Liver (tissue), 3 donors: ENCODE measurements around the gene MBNL2.

Experiments used
- EGR1 ChIP-seq, 2 donors: IDR thresholded peaks; 2 replicates each; pipeline ENCODE4 v1.6.1; 2016 to 2018; ENCODE audit warnings: antibody characterized with exemption in 2 of 2, low read depth in 2 of 2
- HNF4G ChIP-seq: IDR thresholded peaks from 2 replicates; pipeline ENCODE4 v1.6.1; 2016; ENCODE audit warnings: antibody characterized with exemption
- SP1 ChIP-seq: IDR thresholded peaks from 2 replicates; pipeline ENCODE4 v1.6.1; 2018; ENCODE audit warnings: antibody characterized with exemption, mild to moderate bottlenecking
- TF ChIP-seq, protein P1 (sequence below): fragments of 150-350 bp; IDR thresholded peaks from 2 replicates; pipeline ENCODE4 v1.5.1; 2017; ENCODE audit warnings: improper control_type of control experiment, low read depth, low read length; ENCODE audit not compliant: missing input control
- TF ChIP-seq, protein P2 (sequence below): IDR thresholded peaks from 2 replicates; pipeline ENCODE4 v1.6.1; 2016; ENCODE audit warnings: antibody characterized with exemption
- TF ChIP-seq, protein P3 (sequence below): IDR thresholded peaks from 2 replicates; pipeline ENCODE4 v1.6.1; 2016; ENCODE audit warnings: antibody characterized with exemption
- donor health status: healthy.
- donor health status: healthy.

DNA sequence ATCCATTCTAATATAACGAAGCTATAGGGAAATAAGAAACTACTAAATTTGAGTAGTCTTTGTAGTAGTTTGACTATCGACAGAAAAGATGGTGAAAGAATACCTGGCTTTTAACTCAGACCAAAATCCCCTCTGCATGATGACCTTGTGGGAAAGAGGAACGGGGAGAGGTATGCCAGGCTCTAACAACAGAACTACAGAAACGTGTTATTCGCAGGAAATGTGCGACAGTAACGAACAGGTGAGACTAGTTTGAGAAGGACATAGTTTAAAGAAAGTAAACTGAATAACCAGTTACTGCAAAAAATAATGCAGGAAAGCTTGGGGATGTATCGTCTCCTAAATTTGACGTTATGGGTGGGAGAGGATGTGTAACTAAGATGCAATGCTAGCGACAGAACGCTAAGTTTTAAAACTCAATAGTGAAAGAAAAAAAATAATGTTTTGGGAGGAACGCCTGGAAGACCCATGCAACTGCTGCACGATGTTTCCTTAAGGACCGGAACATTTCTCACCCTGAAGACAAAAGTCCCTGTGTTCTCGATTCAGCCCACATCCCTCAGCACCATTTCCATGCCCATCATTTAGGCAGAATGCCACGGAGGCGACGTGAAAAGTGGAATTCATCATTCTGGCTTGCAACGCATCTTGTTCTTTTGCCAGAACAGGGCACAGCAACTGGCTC, 210.2 kb downstream of the MBNL2 start:
- TF ChIP-seq, protein P1, sequence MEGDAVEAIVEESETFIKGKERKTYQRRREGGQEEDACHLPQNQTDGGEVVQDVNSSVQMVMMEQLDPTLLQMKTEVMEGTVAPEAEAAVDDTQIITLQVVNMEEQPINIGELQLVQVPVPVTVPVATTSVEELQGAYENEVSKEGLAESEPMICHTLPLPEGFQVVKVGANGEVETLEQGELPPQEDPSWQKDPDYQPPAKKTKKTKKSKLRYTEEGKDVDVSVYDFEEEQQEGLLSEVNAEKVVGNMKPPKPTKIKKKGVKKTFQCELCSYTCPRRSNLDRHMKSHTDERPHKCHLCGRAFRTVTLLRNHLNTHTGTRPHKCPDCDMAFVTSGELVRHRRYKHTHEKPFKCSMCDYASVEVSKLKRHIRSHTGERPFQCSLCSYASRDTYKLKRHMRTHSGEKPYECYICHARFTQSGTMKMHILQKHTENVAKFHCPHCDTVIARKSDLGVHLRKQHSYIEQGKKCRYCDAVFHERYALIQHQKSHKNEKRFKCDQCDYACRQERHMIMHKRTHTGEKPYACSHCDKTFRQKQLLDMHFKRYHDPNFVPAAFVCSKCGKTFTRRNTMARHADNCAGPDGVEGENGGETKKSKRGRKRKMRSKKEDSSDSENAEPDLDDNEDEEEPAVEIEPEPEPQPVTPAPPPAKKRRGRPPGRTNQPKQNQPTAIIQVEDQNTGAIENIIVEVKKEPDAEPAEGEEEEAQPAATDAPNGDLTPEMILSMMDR: no peak
- TF ChIP-seq HNF4G (no peak), SP1 (no peak), EGR1 (IDR thresholded peaks at IDR 0.05; ENCODE audit: low read depth in 2 of 2) (no peak)
- TF ChIP-seq, protein P2, sequence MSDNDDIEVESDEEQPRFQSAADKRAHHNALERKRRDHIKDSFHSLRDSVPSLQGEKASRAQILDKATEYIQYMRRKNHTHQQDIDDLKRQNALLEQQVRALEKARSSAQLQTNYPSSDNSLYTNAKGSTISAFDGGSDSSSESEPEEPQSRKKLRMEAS: no peak
- TF ChIP-seq, protein P3, sequence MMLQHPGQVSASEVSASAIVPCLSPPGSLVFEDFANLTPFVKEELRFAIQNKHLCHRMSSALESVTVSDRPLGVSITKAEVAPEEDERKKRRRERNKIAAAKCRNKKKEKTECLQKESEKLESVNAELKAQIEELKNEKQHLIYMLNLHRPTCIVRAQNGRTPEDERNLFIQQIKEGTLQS: no peak
